Upper lobe of right lung (tissue), 1 donor: Measurements from ENCODE around the gene PTPRC. TPM values are rescaled to one million over a fixed set of nuclear protein-coding genes. Genes with fewer than 3 reads are reported as not detected.

Experiments used
- ATAC-seq: fragments of 200-7000 bp; cut with Tn5 transposase; one replicate; pipeline ENCODE4 v1.9.1; 2020; ENCODE audit warnings: mild to moderate bottlenecking, moderate library complexity
- DNase-seq: peaks from one replicate; pipeline ENCODE4 v3.0.0-alpha.2; 2020
- H3K27ac ChIP-seq: fragments of 200-600 bp; one replicate; pipeline ENCODE4 v1.8.0; 2022
- H3K27me3 ChIP-seq: fragments of 200-600 bp; one replicate; pipeline ENCODE4 v1.8.0; 2022; ENCODE audit warnings: mild to moderate bottlenecking
- H3K36me3 ChIP-seq: fragments of 200-600 bp; one replicate; pipeline ENCODE4 v1.8.0; 2022
- H3K4me1 ChIP-seq: fragments of 200-600 bp; one replicate; pipeline ENCODE4 v1.8.0; 2022
- H3K4me3 ChIP-seq: fragments of 200-600 bp; one replicate; pipeline ENCODE4 v1.8.0; 2022; ENCODE audit warnings: mild to moderate bottlenecking
- H3K9me3 ChIP-seq: fragments of 200-600 bp; one replicate; pipeline ENCODE4 v1.8.0; 2022
- intact Hi-C: fragments of 100-400 bp; cut with DNase I; formaldehyde crosslinking; loops from one replicate; pipeline ENCODE4 v1.11.0; 2022
- total RNA-seq: library from RNA; stranded (reverse); fragmentation: NEBNext Ultra II Directional; extraction: Animal tissue kit (Norgen Biotek cat#: 25700); gene quantifications from one replicate; pipeline ENCODE4 v1.2.1, GENCODE V29; 2021
- TF ChIP-seq, protein P1 (sequence below): fragments of 200-600 bp; IDR thresholded peaks from one replicate; pipeline ENCODE4 v1.8.0; 2022; ENCODE audit warnings: antibody characterized with exemption
- donor health status: DM: no; HTN: yes; CAD: no; lungs with severe emphysema.

PTPRC gene
- total RNA-seq, 1 donor from 2014 or later, result 127 TPM

DNA sequence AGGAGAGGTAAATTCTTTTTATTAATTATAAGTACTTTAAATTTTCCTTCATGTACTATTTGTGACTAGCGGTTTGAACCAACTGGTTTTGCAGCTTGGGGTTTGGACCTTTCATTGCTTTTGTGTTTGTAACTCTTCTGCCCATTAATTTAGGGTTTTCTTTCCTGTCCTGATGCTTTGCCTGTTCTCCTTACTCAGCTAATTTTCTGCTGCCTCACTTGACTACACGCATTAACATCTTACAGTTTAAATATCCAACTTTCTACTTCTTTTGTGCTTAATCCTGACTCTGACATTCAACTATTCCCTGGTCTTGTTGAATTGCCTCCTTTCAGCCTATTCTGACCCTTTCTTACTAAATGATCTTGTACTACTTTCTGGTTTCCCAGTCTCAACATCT, 135.6 kb downstream of the PTPRC start:
- Histone ChIP-seq H3K36me3 (no peaks in the 10 kb centered on the region), H3K27ac (no peak overlapping the region), H3K27me3 (no peaks in the 10 kb centered on the region), H3K4me3 (no peak overlapping the region), H3K4me1 (peaks cover 6% of the 10 kb centered on the region), H3K9me3 (no peaks in the 10 kb centered on the region)
- intact Hi-C loops, result no loop called here
- no peak for ATAC-seq
- TF ChIP-seq, protein P1, sequence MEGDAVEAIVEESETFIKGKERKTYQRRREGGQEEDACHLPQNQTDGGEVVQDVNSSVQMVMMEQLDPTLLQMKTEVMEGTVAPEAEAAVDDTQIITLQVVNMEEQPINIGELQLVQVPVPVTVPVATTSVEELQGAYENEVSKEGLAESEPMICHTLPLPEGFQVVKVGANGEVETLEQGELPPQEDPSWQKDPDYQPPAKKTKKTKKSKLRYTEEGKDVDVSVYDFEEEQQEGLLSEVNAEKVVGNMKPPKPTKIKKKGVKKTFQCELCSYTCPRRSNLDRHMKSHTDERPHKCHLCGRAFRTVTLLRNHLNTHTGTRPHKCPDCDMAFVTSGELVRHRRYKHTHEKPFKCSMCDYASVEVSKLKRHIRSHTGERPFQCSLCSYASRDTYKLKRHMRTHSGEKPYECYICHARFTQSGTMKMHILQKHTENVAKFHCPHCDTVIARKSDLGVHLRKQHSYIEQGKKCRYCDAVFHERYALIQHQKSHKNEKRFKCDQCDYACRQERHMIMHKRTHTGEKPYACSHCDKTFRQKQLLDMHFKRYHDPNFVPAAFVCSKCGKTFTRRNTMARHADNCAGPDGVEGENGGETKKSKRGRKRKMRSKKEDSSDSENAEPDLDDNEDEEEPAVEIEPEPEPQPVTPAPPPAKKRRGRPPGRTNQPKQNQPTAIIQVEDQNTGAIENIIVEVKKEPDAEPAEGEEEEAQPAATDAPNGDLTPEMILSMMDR, result no peak
- DNase-seq, result no peak

DNA sequence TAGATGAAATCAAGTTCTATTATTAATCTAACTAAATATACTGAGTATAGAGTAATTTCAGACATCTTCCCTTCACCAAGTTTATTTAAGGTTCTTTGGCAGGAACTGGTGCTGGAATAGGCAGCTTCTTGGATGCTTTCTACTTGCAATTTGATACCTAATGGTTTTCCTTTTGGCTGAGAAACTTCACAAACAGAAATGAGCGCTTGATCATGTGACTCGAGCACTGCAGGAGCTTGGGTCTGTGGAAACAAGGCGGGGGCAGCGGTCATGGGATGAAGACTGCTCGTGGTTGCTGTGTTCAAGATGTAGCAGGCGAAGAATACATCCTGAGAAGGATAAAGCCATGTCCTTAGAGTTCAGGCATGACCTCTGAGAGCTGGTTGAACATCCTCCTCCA, 136.8 kb downstream of the PTPRC start:
- intact Hi-C loops, result no loop called here
- Histone ChIP-seq H3K36me3 (no peaks in the 10 kb centered on the region), H3K4me1 (peaks cover 6% of the 10 kb centered on the region), H3K4me3 (no peak overlapping the region), H3K9me3 (no peaks in the 10 kb centered on the region), H3K27ac (peak overlapping the region; percentile 78), H3K27me3 (no peaks in the 10 kb centered on the region)
- ATAC-seq, result no peak
- TF ChIP-seq, protein P1, result no peak
- peak; percentile 51 for DNase-seq

DNA sequence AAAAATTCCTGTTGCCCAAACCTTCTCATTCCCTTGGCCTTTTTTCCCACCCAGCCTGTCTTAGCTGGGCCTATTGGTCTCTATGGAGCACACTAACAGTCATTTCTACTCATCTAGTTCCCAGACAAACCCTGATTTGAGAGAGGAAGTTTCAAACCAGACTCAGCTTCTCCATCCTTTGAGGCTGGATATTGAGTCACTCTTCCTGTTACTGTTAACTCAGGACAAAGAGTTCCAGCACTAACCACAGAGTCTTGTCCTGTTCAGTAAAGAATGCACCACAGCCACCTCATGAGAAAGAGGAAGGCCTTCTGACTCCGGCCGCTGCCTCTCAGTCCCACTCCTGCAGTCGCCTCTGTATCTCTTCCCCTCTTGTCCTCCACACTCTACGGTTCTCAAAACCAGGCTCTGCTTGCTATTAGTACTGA, 137.8 kb downstream of the PTPRC start:
- TF ChIP-seq, protein P1, result no peak
- H3K36me3 ChIP-seq, result no peaks in the 10 kb centered on the region
- peak overlapping the region; percentile 78 for H3K27ac ChIP-seq
- ATAC-seq (peak; percentile 98), DNase-seq (peak; percentile 69)
- H3K9me3 ChIP-seq, result no peaks in the 10 kb centered on the region
- no peak overlapping the region for H3K4me3 ChIP-seq
- intact Hi-C loops, result no loop called here
- H3K27me3 ChIP-seq, result no peaks in the 10 kb centered on the region
- H3K4me1 ChIP-seq, result peaks cover 6% of the 10 kb centered on the region

DNA sequence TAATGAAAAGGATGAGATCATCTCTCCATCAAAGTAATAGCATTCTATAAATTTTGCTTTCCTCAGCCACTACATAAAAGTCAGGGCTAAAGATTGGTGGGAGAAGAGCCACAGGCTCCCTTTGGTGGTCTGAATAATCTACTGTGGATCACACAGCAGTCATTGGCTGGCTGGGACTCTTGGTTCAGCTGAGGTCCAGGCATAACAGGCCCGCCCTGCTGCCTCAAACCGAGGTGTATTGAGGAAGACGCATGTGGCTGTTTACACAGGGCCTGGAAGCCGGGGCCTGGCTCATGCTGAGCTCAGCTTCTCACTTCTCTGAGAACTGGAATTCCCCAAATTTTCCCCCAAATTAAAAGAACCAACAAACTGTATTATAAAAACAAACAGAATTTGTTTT, 139.2 kb downstream of the PTPRC start:
- H3K27ac ChIP-seq, result no peak overlapping the region

DNA sequence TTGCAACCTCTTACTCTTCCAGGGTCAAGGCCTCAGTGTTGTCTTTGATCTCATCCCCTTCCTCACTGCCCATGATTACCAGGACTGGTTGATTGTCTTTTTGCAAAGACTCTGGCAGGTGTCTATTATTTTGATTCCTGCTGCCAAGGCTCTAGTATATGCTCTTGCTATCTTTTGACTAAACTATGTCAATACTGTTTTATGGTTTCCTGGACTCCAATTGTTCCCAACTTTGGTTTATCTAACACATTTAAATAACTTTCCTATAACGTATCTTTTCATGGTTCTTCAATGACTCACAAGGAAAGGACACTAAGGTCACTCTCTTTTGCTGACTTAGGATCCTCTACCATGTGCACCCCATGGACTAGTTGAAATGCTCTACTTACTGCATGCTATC, 141.5 kb downstream of the PTPRC start:
- Histone ChIP-seq H3K9me3 (no peaks in the 10 kb centered on the region), H3K36me3 (no peaks in the 10 kb centered on the region), H3K4me1 (peaks cover 6% of the 10 kb centered on the region), H3K27me3 (no peaks in the 10 kb centered on the region), H3K4me3 (no peak overlapping the region), H3K27ac (no peak overlapping the region)
- ATAC-seq, result no peak
- TF ChIP-seq, protein P1, result no peak
- intact Hi-C loops, result no loop called here
- no peak for DNase-seq

More for the DNA sequence above, 139.2 kb downstream of the PTPRC start:
- intact Hi-C loops, result no loop called here
- Histone ChIP-seq H3K4me1 (peaks cover 6% of the 10 kb centered on the region), H3K9me3 (no peaks in the 10 kb centered on the region), H3K27me3 (no peaks in the 10 kb centered on the region), H3K36me3 (no peaks in the 10 kb centered on the region), H3K4me3 (no peak overlapping the region)
- TF ChIP-seq, protein P1, result no peak
- ATAC-seq (no peak), DNase-seq (no peak)

DNA sequence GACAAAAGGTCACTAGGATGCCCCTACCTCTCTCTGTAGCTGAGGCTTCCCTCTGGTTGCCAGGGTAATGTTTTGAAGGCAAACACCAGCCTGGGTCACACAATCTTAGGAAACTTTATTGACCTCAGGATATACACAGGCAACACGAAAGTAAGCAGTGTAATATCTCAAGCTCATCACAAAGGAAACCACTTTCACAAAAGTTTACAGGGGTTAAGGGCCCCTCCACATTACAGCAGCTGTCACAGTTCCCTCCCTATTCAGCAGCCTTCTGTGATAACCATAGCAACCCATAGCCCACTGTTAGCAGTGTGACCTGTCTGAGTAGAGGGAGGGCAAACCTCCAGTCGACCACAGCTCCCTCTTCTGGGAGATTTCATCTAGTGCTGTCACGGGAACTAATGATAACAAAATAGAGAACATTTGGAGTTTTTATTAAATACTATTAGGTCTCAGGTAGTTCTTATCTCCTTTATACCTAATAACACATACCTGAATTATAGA, 149.8 kb downstream of the PTPRC start:
- H3K27me3 ChIP-seq, result no peaks in the 10 kb centered on the region
- intact Hi-C loops, result no loop called here
- no peak overlapping the region for H3K4me3 ChIP-seq
- H3K36me3 ChIP-seq, result no peaks in the 10 kb centered on the region
- H3K9me3 ChIP-seq, result no peaks in the 10 kb centered on the region
- TF ChIP-seq, protein P1, result peak; percentile 35
- ATAC-seq, result peak; percentile 88
- no peak overlapping the region for H3K27ac ChIP-seq
- no peak for DNase-seq
- no peaks in the 10 kb centered on the region for H3K4me1 ChIP-seq
